Measurements from ENCODE around the gene TRPM3. TPM values are rescaled to one million over a fixed set of nuclear protein-coding genes. Genes with fewer than 3 reads are reported as not detected.

TRPM3 gene
- total RNA-seq, 2 experiments from 2014 or later: not detected

- H3K27me3 Mint-ChIP-seq: no peaks in the 10 kb centered on the region
- POLR2A ChIA-PET: interaction anchor here (1.6 kb wide), 1 partner anchor 73 kb away, joined by 4 read pairs; no protein-coding TSS in a partner anchor
- intact Hi-C loops (cut with DNase I, micrococcal nuclease): no loop called here
- ATAC-seq (ENCODE audit: poor library complexity) (no peak), DNase-seq (no peak)
- no peaks in the 10 kb centered on the region for H3K36me3 Mint-ChIP-seq (ENCODE audit: low read depth)
- peaks cover 24% of the 10 kb centered on the region for H3K4me1 Mint-ChIP-seq (ENCODE audit: low read depth)
- CTCF ChIA-PET: no interaction called here
- no peaks in the 10 kb centered on the region for H3K9me3 ChIP-seq (ENCODE audit: control insufficient read depth in 1 of 2, insufficient read depth in 1 of 2, low read length in 2 of 2)
- H3K27me3 ChIP-seq (ENCODE audit: control insufficient read depth in 1 of 2, insufficient read depth in 2 of 2, low read length in 2 of 2): no peaks in the 10 kb centered on the region
- H3K9me3 Mint-ChIP-seq: no peaks in the 10 kb centered on the region
- no peak overlapping the region for H3K27ac ChIP-seq (ENCODE audit: low read depth in 1 of 2, low read length in 2 of 2)
- peaks cover 7% of the 10 kb centered on the region for H3K4me1 ChIP-seq (ENCODE audit: insufficient read depth, low read length)
- H3K4me3 Mint-ChIP-seq: no peak overlapping the region
- no peak for TF ChIP-seq CTCF (IDR thresholded peaks at IDR 0.05)
- no peak overlapping the region for H3K27ac Mint-ChIP-seq
- no peaks in the 10 kb centered on the region for H3K36me3 ChIP-seq (ENCODE audit: insufficient read depth, low read length)
- H3K4me3 ChIP-seq (ENCODE audit: low read length): no peak overlapping the region
These were observed 629.1 kb downstream of the TRPM3 start for GRCh38 chr9:70492319-70492777.

- H3K27me3 Mint-ChIP-seq: no peaks in the 10 kb centered on the region
- intact Hi-C loops (cut with DNase I, micrococcal nuclease): no loop called here
- peak in 1 of 14 experiments; percentile 3 for DNase-seq
- Histone ChIP-seq H3K4me3 (ENCODE audit: low read length) (no peak overlapping the region), H3K27ac (ENCODE audit: low read depth in 1 of 2, low read length in 2 of 2) (no peak overlapping the region), H3K9me3 (ENCODE audit: control insufficient read depth in 1 of 2, insufficient read depth in 1 of 2, low read length in 2 of 2) (no peaks in the 10 kb centered on the region), H3K36me3 (ENCODE audit: insufficient read depth, low read length) (no peaks in the 10 kb centered on the region), H3K27me3 (ENCODE audit: control insufficient read depth in 1 of 2, insufficient read depth in 2 of 2, low read length in 2 of 2) (no peaks in the 10 kb centered on the region), H3K4me1 (ENCODE audit: insufficient read depth, low read length) (peaks cover 7% of the 10 kb centered on the region)
- peaks cover 24% of the 10 kb centered on the region for H3K4me1 Mint-ChIP-seq (ENCODE audit: low read depth)
- H3K36me3 Mint-ChIP-seq (ENCODE audit: low read depth): no peaks in the 10 kb centered on the region
- no peak for TF ChIP-seq CTCF (IDR thresholded peaks at IDR 0.05)
- H3K4me3 Mint-ChIP-seq: no peak overlapping the region
- H3K9me3 Mint-ChIP-seq: no peaks in the 10 kb centered on the region
- ChIA-PET CTCF (no interaction called here), POLR2A (interaction anchor here (1.6 kb wide), 1 partner anchor 72 kb away, joined by 4 read pairs; no protein-coding TSS in a partner anchor)
- ATAC-seq (ENCODE audit: poor library complexity): no peak
- no peak overlapping the region for H3K27ac Mint-ChIP-seq
These were observed 629.7 kb downstream of the TRPM3 start for GRCh38 chr9:70491426-70492318.

- Histone ChIP-seq H3K27me3 (ENCODE audit: control insufficient read depth in 1 of 2, insufficient read depth in 2 of 2, low read length in 2 of 2) (no peaks in the 10 kb centered on the region), H3K27ac (ENCODE audit: low read depth in 1 of 2, low read length in 2 of 2) (no peak overlapping the region), H3K4me1 (ENCODE audit: insufficient read depth, low read length) (peaks cover 4% of the 10 kb centered on the region), H3K4me3 (ENCODE audit: low read length) (no peak overlapping the region), H3K36me3 (ENCODE audit: insufficient read depth, low read length) (no peaks in the 10 kb centered on the region), H3K9me3 (ENCODE audit: control insufficient read depth in 1 of 2, insufficient read depth in 1 of 2, low read length in 2 of 2) (no peaks in the 10 kb centered on the region)
- ChIA-PET POLR2A (no interaction called here), CTCF (no interaction called here)
- Mint-ChIP-seq H3K4me3 (no peak overlapping the region), H3K36me3 (ENCODE audit: low read depth) (no peaks in the 10 kb centered on the region), H3K27ac (no peak overlapping the region), H3K9me3 (no peaks in the 10 kb centered on the region), H3K27me3 (no peaks in the 10 kb centered on the region), H3K4me1 (ENCODE audit: low read depth) (peaks cover 25% of the 10 kb centered on the region)
- no peak for TF ChIP-seq CTCF (IDR thresholded peaks at IDR 0.05)
- intact Hi-C loops (cut with DNase I, micrococcal nuclease): no loop called here
- peak in 3 of 14 experiments; percentile 17 to 44 (median 30) for DNase-seq
- ATAC-seq (ENCODE audit: poor library complexity): peak; percentile 52
These were observed 630.9 kb downstream of the TRPM3 start for GRCh38 chr9:70490478-70490877.

Measured in CD4-positive, alpha-beta T cell (primary cell).